GM19438 (cell line): ENCODE data around the gene TSPAN8.
"Not testable (repeated sequence)": the region's sequence is repeated elsewhere in the genome, so short reads cannot be mapped to it uniquely, and the experiment has no call there.

Experiments used
- ATAC-seq: cut with Tn5 transposase; IDR thresholded peaks from one replicate; pipeline ENCODE4 v1.9.1; 2021; ENCODE audit warnings: low read depth; ENCODE audit not compliant: unreplicated experiment

Gene TSPAN8

DNA sequence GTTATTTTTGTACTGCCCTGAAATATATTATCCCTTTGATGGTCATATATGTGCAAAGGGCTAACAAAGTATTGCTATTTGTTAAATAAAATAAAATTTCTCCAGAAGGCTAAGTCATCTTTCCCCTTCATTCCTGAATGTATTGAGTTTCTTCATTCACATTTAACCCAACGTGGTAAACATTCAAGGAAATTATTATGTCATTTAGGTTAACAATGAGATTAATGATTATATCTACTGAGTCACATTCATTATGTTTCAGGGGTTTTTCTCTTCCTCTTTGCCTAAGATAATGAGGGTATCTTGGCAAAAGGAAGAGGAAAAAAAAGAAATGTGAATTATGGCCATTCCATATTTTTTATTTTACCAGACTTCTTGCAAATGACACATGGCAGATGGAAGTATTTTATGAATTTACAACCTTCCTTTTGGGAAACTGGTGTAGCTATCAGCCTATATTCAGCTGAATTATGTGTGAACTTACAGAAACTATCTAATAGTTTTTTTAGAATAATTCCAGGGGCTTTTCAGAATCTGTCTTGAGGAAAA lies 27.2 kb downstream of the TSPAN8 start:
- ATAC-seq, result no peak

DNA sequence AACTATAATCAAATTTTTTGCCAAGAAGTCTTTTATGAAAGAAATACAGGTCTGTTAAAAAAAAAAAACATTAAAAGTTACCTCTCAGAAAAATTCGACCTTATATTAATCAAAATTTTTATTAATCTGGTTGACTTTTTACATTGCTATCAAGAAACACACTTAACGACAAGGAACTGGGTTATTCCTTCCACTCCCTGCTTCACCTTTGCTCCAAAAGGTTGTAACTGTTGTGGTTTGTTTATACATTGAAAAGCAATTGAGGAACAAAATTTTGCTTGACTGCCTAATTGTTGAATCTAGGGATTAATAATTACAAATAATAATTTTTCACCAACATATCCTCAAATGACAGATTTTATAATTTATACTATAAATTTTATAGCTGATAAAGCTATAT lies 28.4 kb downstream of the TSPAN8 start:
- ATAC-seq, result no peak

DNA sequence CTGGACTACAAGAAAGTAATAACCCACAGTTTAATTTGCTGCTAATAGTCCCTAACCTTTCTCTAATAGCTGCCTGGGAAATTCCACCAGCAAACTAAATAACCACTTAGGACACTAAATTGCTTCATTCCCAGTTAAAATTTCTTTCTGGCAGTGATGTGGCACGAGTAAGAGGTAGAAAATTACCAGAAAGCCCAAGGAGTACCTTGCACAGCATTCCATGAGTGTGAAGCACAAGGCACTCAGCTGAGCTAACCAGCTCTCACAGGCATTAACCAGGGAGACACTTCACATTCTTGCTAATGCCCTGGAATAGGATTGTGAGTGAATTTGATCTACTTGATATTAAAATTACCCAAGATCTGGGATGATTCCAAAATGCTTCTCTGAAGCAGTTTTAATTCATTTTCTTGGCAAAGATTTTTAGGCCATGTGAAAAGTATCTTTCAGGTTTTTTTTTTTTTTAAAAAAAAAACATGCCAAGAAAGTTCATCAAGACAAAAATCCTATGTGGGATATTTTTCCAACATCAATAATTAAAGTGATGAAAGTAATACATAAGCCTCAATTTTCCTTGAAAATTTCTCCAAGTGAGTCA lies 29.5 kb downstream of the TSPAN8 start:
- ATAC-seq, result no peak

DNA sequence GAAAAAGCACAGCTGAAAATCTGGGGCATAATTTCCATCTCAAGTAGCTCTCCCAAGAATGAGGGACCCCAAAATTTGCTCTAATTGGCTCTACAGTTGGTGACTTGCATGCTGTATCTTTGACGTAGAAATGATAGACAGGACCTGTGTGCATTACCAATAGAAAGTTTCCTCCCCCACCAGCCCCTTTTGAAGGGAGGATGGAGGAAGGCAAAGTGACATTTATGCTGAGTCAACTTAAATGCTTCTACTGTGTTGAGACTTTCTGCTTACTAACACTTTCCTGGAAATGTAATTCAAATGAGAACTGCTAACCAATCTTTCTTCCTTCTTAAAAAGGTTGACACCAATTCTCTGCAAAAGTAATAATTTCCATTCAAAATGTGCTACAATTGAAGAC lies 31.9 kb downstream of the TSPAN8 start:
- ATAC-seq, result no peak

DNA sequence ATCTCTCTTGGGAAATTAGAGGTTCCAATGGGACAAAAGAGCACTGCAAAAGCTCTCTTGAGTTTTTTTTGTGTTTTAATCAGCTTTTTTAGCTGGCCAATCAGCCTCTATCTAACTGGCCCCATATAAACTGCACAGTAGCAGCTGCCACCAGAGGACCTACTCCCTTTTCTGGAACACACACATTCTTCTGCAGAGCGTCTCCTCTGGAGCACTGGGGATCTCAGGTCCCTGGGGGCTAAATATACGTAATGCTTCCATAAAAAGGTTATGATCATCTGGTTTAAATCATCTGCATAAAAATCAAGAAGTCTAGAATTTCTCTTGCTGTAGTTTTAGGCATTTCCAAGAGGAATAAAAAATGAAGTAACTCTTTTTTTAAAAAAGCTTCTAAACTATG lies 32.3 kb downstream of the TSPAN8 start:
- ATAC-seq, result no peak

DNA sequence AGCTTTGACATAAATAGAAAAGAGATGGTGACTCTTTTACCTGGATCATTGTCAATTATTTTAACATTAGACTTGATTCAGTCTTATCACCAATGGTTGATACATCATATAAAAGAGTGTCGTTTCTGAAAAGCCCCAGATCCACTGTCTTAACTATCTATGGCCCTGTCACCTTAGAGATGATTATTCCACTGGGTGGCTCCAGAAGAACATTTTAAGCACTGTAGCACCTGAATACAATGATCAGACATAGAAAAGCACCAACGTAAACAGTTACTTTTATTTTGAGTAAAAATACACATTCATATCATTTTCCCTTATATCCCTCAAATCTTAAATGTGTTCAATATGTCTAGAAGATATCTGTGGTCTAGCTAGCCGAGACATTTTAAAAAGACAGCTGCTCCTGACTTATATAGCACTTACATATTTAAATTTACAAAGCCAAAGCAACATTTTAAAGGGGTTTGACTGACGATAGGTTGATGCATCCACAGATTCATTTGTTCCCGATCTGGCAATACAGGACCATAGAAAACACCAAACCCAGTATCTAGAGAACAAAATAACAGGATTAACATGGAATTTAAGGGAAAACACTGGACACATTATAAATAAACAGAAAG lies 32.9 kb downstream of the TSPAN8 start:
- no peak for ATAC-seq

DNA sequence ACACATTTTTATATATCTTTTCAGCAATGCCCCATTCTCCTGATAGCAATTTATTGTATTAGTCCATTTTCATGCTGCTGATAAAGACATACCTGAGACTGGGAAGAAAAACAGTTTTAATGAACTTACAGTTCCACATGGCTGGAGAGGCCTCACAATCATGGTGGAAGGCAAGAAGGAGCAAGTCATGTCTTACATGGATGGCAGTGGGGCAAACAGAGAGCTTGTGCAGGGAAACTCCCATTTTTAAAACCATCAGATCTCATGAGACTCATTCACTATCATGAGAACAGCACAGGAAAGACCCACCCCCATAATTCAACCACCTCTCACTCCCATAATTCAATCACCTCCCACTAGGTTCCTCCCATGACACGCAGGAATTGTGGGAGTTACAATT lies 44.7 kb downstream of the TSPAN8 start:
- not testable (repeated sequence) for ATAC-seq

DNA sequence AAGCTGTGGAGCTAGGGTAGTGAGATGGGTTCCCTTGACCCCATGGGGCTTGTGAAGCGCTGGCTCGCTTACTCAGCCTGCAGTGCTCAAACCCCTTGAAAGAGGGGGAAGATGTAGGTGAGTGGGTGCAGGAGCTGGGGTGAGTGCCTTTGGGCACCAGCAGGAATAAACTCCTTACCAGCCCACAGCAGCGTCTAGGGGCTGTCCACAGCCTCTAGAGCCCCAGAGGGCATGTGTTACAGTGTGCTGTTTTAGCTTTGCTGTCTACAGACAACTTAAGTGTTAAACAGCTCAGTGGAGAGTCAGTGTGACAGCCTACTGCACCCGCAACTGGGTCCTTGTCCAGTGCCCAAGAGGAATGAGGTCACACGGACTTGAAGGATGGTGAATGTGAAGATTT lies 48.0 kb downstream of the TSPAN8 start:
- no peak for ATAC-seq

DNA sequence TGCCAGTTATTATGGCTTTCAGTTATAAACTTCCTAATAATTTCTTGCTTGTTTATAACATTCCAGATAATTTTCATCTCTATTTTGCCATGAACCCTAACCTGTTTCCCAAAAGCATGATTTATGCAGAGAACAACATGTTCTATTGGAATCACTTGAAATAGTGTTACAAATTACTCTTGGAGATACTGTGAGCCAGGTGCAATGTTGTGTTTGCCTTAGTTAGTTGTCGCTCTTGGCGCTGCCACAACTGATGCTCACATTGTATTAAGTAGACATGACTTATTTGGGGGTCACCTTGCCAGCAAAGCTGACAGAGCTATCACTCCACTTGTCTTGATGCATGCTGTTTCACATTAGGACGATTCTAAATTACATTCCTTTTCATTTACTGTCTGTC lies 49.4 kb downstream of the TSPAN8 start:
- no peak for ATAC-seq

DNA sequence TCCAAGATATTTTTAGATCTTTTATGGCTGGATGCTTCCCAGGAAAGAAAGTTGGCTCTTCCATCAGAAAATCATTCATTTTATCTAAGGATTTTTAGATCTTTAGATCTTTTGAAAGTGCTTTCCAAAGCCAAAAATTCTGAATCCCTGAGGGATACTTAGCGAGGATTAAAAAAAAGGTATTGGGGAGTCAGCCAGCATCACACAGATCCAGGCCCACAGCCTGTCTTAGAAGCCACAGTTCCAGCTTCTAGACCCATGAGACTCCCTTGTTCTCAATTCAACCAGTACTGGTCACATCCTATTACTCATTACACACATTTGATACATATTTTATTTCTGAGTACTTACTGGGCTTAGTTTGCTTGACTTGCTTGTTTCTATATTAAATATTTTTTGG lies 49.9 kb downstream of the TSPAN8 start:
- no peak for ATAC-seq

DNA sequence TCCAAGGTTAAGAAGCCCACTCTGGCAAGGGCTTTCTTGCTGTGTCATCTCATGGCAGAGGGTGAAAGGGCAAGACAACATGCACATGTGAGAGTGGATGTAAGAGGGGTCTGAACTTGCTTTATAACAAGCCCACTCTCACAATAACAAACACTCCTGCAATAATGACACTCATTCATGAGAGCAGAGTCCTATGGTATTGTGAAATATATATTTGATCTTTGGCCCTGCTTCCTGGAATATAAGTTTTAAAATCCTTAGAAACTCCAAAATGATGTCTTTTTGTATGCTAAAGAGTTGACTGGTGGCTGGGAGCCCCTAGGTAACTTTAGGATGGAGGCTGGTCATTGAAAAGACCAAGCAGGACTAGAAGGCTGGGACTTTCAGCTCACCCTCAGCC lies 51.8 kb downstream of the TSPAN8 start:
- ATAC-seq, result no peak

DNA sequence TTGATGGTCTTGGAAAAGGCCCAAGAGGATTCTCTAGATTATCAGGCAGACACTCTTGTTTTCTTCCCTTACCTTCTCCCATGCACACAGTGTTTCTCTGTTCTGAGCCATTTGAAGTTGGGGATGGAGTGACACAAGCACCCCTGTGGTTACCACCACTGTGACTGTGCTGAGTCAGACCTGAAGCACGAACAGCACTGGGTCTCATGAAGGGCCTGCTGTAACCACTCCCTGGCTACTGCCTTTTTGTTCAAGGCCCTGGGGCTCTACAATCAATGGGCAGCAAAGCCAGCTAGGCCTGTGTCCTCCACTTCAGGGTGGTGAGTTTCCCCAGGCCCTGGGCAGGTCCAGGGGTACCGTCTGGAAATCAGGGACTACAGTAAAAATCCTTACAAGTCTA lies 65.5 kb downstream of the TSPAN8 start:
- ATAC-seq, result no peak

DNA sequence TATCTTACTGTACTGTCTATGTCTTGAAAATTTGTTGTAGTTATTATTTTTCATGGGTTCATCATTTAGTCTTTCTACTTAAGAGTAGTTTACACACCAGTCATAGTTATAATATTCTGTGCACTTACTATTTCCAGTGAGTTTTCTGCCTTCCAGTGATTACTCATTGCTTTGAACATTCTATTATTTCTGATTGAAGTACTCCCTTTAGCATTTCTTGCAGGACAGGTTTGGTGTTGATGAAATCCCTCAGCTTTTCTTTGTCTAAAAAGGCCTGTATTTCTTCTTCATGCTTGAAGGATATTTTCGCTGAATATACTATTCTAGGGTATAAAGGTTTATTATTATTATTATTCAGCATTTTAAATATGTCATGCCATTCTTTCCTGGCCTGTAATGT lies 66.8 kb downstream of the TSPAN8 start:
- ATAC-seq, result no peak

DNA sequence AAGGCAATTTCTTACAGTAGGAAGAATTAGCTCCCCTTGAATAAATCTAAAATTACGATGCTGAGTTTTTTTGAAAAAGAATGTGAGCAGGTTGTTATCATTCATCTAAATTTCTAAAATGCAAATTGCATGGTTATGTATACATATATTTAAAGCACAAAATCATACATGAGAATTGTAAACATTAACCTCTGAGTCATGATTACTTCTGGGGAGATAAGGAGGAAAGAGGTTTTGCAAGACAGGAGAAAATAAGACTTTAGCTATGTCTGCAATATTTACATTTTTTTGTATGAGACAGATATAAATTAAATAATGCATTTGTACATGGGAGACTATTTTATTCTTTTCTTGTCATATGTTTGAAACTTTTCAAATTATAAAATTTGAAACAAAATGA lies 72.2 kb downstream of the TSPAN8 start:
- ATAC-seq, result no peak

DNA sequence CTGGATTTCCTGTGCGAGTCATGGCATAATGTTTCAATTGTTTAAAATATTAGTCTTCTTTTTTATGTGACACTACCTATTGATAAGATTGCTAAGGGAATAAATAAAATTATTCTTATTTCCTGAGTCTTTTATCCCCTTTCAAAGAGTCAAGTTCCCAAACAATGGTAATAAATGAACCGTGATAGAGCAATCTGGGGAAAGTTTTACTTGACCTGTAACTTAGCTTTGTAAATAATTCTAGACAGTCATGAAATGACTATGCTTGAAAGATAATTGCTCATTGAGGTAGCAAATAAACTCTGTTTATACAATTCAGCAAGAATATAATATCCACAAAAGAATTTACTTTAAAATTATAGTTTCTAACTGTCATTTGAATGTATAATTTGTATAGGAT lies 82.1 kb downstream of the TSPAN8 start:
- ATAC-seq, result no peak
